K562 (cell line): Measurements from ENCODE around the gene RGS13. TPM values are rescaled to one million over a fixed set of nuclear protein-coding genes. Genes with fewer than 3 reads are reported as not detected.

Experiments used
- ATAC-seq: fragments of 200-7000 bp; cut with Tn5 transposase; 3 replicates; pipeline ENCODE4 v1.9.1; 2020; ENCODE audit warnings: moderate library complexity
- BruUV-seq: library from RNA; stranded (reverse); fragments of 400-500 nt; replicated peaks from 2 replicates; lab custom pipeline; 2021; lab: Mats Ljungman, UMichigan
- CTCF ChIA-PET: fragments of 300-600 bp; formaldehyde crosslinking; extraction: SDS; loops from one replicate; lab custom pipeline; 2021; ENCODE audit warnings: low intra/inter-chr PET ratio; lab: Yijun Ruan, JAX
- POLR2A ChIA-PET: fragments of 300-600, 350-650 bp; sonication (Branson Sonifier 250); formaldehyde crosslinking; extraction: SDS; loops from one replicate; lab custom pipeline; 2021; ENCODE audit warnings: antibody characterized with exemption, inconsistent platforms; lab: Yijun Ruan, JAX
- DNase-seq, 4 experiments: peaks; one replicate each; pipeline versions ENCODE4 v3.0.0 to v3.0.0-alpha.2; 2011 to 2018; ENCODE audit warnings: low spot score in 3 of 4, mixed read lengths in 3 of 4; ENCODE audit errors: extremely low read depth in 1 of 4
- FAIRE-seq: peaks from 2 replicates; lab custom pipeline; 2011; peaks lifted over from hg19 to GRCh38; lab: Jason Lieb, UNC
- H2AFZ ChIP-seq: 2 replicates; pipeline ENCODE4 v1.6.0; 2011; ENCODE audit warnings: low read depth, low read length, control low read depth, inconsistent platforms
- H3K27ac ChIP-seq: fragments of 200-600 bp; 3 replicates; pipeline ENCODE4 v1.8.0; 2011; ENCODE audit warnings: low read depth, mild to moderate bottlenecking, control low read depth, inconsistent platforms, low read length, moderate library complexity, mixed read lengths; ENCODE audit errors: extremely low read depth
- H3K27me3 ChIP-seq, 2 experiments: fragments of 300-600 bp in 1 of 2; 2 replicates in 1 of 2; 3 replicates in 1 of 2; pipeline versions ENCODE4 v1.6.0 to v1.8.0; 2011; ENCODE audit warnings: inconsistent platforms in 2 of 2, low read length in 2 of 2, mild to moderate bottlenecking in 1 of 2, mixed read lengths in 1 of 2, moderate library complexity in 1 of 2; ENCODE audit not compliant: control insufficient read depth in 2 of 2, insufficient read depth in 2 of 2
- H3K36me3 ChIP-seq: fragments of 300-600 bp; 3 replicates; pipeline ENCODE4 v1.8.0; 2011; ENCODE audit warnings: mild to moderate bottlenecking, low read length, inconsistent platforms; ENCODE audit not compliant: control insufficient read depth, insufficient read depth
- H3K4me1 ChIP-seq, 2 experiments: fragments of 200-600 bp in 1 of 2; replicated peaks in 1 of 2; 2 replicates in 1 of 2; 3 replicates in 1 of 2; pipeline versions ENCODE4 v1.5.1 to v1.8.0; 2011; ENCODE audit warnings: inconsistent platforms in 2 of 2, low read length in 2 of 2, mild to moderate bottlenecking in 1 of 2, mixed read lengths in 1 of 2, moderate library complexity in 1 of 2; ENCODE audit not compliant: control insufficient read depth in 2 of 2, insufficient read depth in 2 of 2
- H3K4me2 ChIP-seq: 2 replicates; pipeline ENCODE4 v1.6.1; 2011; ENCODE audit warnings: low read length, control low read depth, inconsistent platforms, mixed read lengths; ENCODE audit not compliant: insufficient read depth
- H3K4me3 ChIP-seq: fragments of 200-600 bp; sonication (generic), shearing (Covaris generic); 2 replicates; pipeline ENCODE4 v1.5.1; 2016; ENCODE audit warnings: control low read depth, inconsistent platforms
- H3K79me2 ChIP-seq: fragments of 200-600 bp; 3 replicates; pipeline ENCODE4 v1.8.0; 2011; ENCODE audit warnings: low read length, inconsistent platforms; ENCODE audit not compliant: control insufficient read depth, insufficient read depth
- H3K9ac ChIP-seq, 2 experiments: 2 replicates each; pipeline versions ENCODE4 v1.6.0 to v1.6.1; 2011; ENCODE audit warnings: low read depth in 2 of 2, low read length in 2 of 2, control low read depth in 1 of 2, inconsistent platforms in 1 of 2, mild to moderate bottlenecking in 1 of 2, mixed read lengths in 1 of 2; ENCODE audit not compliant: insufficient read depth in 1 of 2
- H3K9me1 ChIP-seq: one replicate; pipeline ENCODE4 v1.6.0; 2011; ENCODE audit warnings: inconsistent platforms, mild to moderate bottlenecking, low read length, moderate library complexity; ENCODE audit not compliant: control insufficient read depth, insufficient read depth
- H3K9me3 ChIP-seq: replicated peaks from 2 replicates; pipeline ENCODE4 v1.5.1; 2011; ENCODE audit warnings: low read depth, low read length, inconsistent platforms; ENCODE audit not compliant: control insufficient read depth, insufficient read depth
- H4K20me1 ChIP-seq: replicated peaks from 2 replicates; pipeline ENCODE4 v1.6.1; 2011; ENCODE audit warnings: low read length, inconsistent platforms, mixed read lengths; ENCODE audit not compliant: control insufficient read depth, insufficient read depth
- BCLAF1 ChIP-seq, 2 experiments: fragments of 450-650 bp in 1 of 2; IDR thresholded peaks; 2 replicates each; pipeline ENCODE4 v1.6.1; 2011 to 2017; ENCODE audit warnings: low read depth in 2 of 2, antibody characterized with exemption in 1 of 2, borderline replicate concordance in 1 of 2, low read length in 1 of 2, mild to moderate bottlenecking in 1 of 2, mixed read lengths in 1 of 2; ENCODE audit not compliant: control insufficient read depth in 1 of 2
- CREBBP ChIP-seq: IDR thresholded peaks from one replicate; pipeline ENCODE4 v1.6.1; 2012; ENCODE audit warnings: low read depth, mild to moderate bottlenecking, control low read depth, inconsistent platforms, low read length
- FOXO4 ChIP-seq: fragments of 450-650 bp; formaldehyde crosslinking; IDR thresholded peaks from 2 replicates; pipeline ENCODE4 v1.4.0; 2020; ENCODE audit warnings: mild to moderate bottlenecking, moderate library complexity
- KLF1 ChIP-seq: fragments of 450-650 bp; IDR thresholded peaks from 2 replicates; pipeline ENCODE4 v1.6.1; 2016; ENCODE audit warnings: missing genetic modification characterization, missing compliant biosample characterization
- POLR2AphosphoS5 ChIP-seq: IDR thresholded peaks from 2 replicates; pipeline ENCODE4 v1.6.1; 2011; ENCODE audit warnings: mild to moderate bottlenecking, low read depth, low read length, moderate library complexity; ENCODE audit not compliant: control insufficient read depth, insufficient read depth
- RERE ChIP-seq: sonication (generic); formaldehyde crosslinking; IDR thresholded peaks from 2 replicates; pipeline ENCODE4 v1.8.0; 2023; ENCODE audit warnings: missing genetic modification reagents, mild to moderate bottlenecking, borderline replicate concordance
- SMAD2 ChIP-seq: fragments of 150-350 bp; IDR thresholded peaks from 2 replicates; pipeline ENCODE4 v1.6.1; 2014; ENCODE audit warnings: low read depth, mild to moderate bottlenecking, low read length
- TAF15 ChIP-seq: fragments of 200-400 bp; formaldehyde crosslinking; IDR thresholded peaks from 2 replicates; pipeline ENCODE4 v1.6.1; 2017; ENCODE audit warnings: mild to moderate bottlenecking, low read depth, low read length, moderate library complexity
- U2AF1 ChIP-seq: fragments of 200-400 bp; formaldehyde crosslinking; optimal IDR thresholded peaks from 2 replicates; pipeline ENCODE3; 2017; ENCODE audit warnings: mild to moderate bottlenecking, low read depth, low read length, moderate library complexity
- WGBS: fragments of 100-300 bp; shearing (Covaris generic); methylation state at CpG from one replicate; pipeline ENCODE4 v1.1.6; 2016; ENCODE audit warnings: low coverage, mixed read lengths; ENCODE audit not compliant: insufficient coverage; ENCODE audit errors: missing lambda C conversion rate; 5-methylcytosine and 5-hydroxymethylcytosine counted together
- in situ Hi-C: fragments of 300-500 bp; cut with MboI; formaldehyde crosslinking; loops from 4 replicates; pipeline ENCODE4 v1.15.0; 2018; ENCODE audit warnings: inconsistent platforms, mixed read lengths
- intact Hi-C: fragments of 100-400 bp; cut with micrococcal nuclease; formaldehyde crosslinking; loops from 2 replicates; pipeline ENCODE4 v1.14.2; 2022
- polyA plus RNA-seq, 8 experiments: library from polyadenylated mRNA; depleted of rRNA in 4 of 8; stranded (reverse) in 5 of 8; unstranded in 3 of 8; fragments of >200 nt; fragmentation: Nextera tagmentation in 2 of 8; fragmentation: Illumina TruSeq in 1 of 8; extraction: Ambion mirVana in 2 of 8; extraction: Trizol in 1 of 8; gene quantifications; 2 replicates each; pipeline versions ENCODE4 v1.2.1 to v1.2.3, GENCODE V29; 2011 to 2014; ENCODE audit warnings: inconsistent platforms in 1 of 8, missing spikeins in 1 of 8
- total RNA-seq, 7 experiments: library from RNA; depleted of rRNA in 6 of 7; stranded (reverse); fragments of >200 nt in 6 of 7; fragmentation: Illumina TruSeq in 2 of 7; extraction: Trizol in 2 of 7; gene quantifications; 2 replicates each; pipeline versions ENCODE4 v1.2.1 to v1.2.3, GENCODE V29; 2011 to 2021; ENCODE audit warnings: low replicate concordance in 1 of 7
- TF ChIP-seq, protein P1 (sequence below), 3 experiments: fragments of 200-800 bp in 1 of 3; sonication (Bioruptor generic) in 1 of 3; sonication (generic) in 1 of 3; formaldehyde crosslinking in 1 of 3; IDR thresholded peaks; 2 replicates each; pipeline versions ENCODE4 v1.6.1 to v1.8.0; 2016 to 2022; ENCODE audit warnings: mild to moderate bottlenecking in 2 of 3, missing compliant biosample characterization in 2 of 3, missing genetic modification characterization in 2 of 3, missing genetic modification reagents in 1 of 3

RGS13 gene
- total and polyA plus RNA-seq, 9 of the 15 experiments (the other 6 are each of a cell fraction or from before 2014, with no cell fraction given), result not detected

- ChIA-PET POLR2A (no interaction called here), CTCF (no interaction called here)
- Histone ChIP-seq H3K4me3 (no peak overlapping the region), H3K4me2 (no peak overlapping the region), H3K9me1 (no peaks in the 10 kb centered on the region), H3K79me2 (no peaks in the 10 kb centered on the region), H3K27ac (no peak overlapping the region), H3K9me3 (no peaks in the 10 kb centered on the region), H3K4me1 (no peaks in the 10 kb centered on the region), H3K27me3 (no peaks in the 10 kb centered on the region), H2AFZ (no peak overlapping the region), H3K36me3 (no peaks in the 10 kb centered on the region), H3K9ac (no peak overlapping the region), H4K20me1 (no peaks in the 10 kb centered on the region)
- WGBS, result 0% methylated on average over 5 of the region's 5 CpGs
- no peak for FAIRE-seq
- intact Hi-C loops (no loop called here), in situ Hi-C loops (no loop called here)
- DNase-seq, result no peak
- no peak for ATAC-seq
- no TSS peak for BruUV-seq
- no peak for TF ChIP-seq POLR2AphosphoS5
- TF ChIP-seq, protein P1, sequence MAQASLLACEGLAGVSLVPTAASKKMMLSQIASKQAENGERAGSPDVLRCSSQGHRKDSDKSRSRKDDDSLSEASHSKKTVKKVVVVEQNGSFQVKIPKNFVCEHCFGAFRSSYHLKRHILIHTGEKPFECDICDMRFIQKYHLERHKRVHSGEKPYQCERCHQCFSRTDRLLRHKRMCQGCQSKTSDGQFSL (CRISPR knock-in tag; IDR thresholded peaks at IDR 0.05), result no peak
- TF ChIP-seq, protein P1 (tag; IDR thresholded peaks at IDR 0.05), result no peak
- TF ChIP-seq CREBBP, result no peak
- TF ChIP-seq TAF15, result no peak
- TF ChIP-seq RERE, result no peak
- TF ChIP-seq U2AF1, result no peak
- TF ChIP-seq KLF1, result no peak
- TF ChIP-seq SMAD2, result no peak
- no peak for TF ChIP-seq FOXO4
- TF ChIP-seq BCLAF1 (IDR thresholded peaks at IDR 0.05; ENCODE audit: borderline replicate concordance in 1 of 2, control insufficient read depth in 1 of 2, low read depth in 2 of 2, low read length in 1 of 2), result no peak
Measured at GRCh38 chr1:192627901-192628300, 8.0 kb upstream of the RGS13 start.
